GM18505 (cell line): Measurements from ENCODE around the gene ARSD.
"Not testable (repeated sequence)": the region's sequence is repeated elsewhere in the genome, so short reads cannot be mapped to it uniquely, and the experiment has no call there.

Source experiments
- ATAC-seq: cut with Tn5 transposase; IDR thresholded peaks from one replicate; pipeline ENCODE4 v1.9.1; 2021; ENCODE audit not compliant: unreplicated experiment
- POLR2A ChIP-seq: IDR thresholded peaks from 4 replicates; pipeline ENCODE4 v1.6.1; 2011; ENCODE audit warnings: borderline replicate concordance; ENCODE audit not compliant: insufficient read depth, insufficient read length; ENCODE audit errors: extremely low read depth

Gene ARSD

DNA sequence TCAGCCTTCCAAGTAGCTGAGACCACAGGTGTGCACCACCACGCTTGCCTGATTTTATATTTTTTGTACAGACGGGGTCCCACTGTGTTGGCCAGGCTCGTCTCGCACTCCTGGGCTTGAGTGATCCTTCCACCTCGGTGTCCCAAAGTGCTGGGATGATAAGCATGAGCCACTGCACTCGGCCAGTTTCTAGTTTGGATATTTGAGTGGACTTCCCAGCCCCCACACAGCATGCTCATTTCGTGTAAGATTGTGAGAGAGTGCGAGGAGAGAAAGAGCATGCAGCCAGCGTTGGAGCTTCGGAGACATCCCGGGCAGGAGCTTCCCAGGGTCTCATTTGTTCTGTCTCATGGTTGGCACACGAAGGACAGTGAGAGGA, 31.8 kb downstream of the ARSD start:
- no peak for ATAC-seq
- TF ChIP-seq POLR2A = no peak

DNA sequence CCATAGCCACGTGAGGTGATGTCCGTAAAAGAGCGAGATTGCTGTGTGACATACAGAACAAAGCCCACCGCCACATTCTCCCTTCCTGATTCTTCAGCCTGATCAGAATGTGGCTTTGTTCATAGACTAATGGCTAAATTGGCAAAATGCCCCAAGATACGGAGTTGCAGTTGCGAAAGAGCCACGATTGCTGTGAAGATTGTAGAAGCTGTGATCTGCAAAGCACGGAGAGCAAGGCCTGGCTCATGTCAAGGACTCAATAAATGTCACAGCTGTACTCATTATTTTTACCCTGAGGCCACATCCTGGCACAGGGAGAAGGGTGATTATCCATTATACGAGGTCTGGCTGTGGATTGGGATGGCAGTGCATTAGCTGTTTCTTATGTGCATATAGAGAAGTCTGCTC, 34.2 kb downstream of the ARSD start:
- TF ChIP-seq POLR2A = no peak
- ATAC-seq = no peak

DNA sequence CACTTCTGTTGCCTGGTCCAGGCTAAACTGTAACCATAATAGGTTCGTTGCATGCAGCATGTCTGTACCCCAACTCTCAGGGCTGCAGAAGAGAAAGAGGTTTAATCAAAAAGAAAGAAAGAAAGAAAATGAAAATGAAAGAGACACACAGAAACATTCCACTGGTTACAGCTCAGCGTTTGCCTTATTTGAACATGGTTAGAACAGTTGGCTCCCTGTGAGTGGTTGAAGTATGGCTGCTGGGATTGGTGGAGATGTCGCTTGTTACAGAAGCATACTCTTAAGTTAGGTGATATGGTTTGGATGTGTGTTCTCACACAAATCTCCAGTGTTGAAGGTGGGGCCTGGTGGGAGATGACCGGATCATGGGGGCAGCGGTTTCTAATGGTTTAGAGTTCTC, 36.3 kb downstream of the ARSD start:
- TF ChIP-seq POLR2A = no peak
- no peak for ATAC-seq

DNA sequence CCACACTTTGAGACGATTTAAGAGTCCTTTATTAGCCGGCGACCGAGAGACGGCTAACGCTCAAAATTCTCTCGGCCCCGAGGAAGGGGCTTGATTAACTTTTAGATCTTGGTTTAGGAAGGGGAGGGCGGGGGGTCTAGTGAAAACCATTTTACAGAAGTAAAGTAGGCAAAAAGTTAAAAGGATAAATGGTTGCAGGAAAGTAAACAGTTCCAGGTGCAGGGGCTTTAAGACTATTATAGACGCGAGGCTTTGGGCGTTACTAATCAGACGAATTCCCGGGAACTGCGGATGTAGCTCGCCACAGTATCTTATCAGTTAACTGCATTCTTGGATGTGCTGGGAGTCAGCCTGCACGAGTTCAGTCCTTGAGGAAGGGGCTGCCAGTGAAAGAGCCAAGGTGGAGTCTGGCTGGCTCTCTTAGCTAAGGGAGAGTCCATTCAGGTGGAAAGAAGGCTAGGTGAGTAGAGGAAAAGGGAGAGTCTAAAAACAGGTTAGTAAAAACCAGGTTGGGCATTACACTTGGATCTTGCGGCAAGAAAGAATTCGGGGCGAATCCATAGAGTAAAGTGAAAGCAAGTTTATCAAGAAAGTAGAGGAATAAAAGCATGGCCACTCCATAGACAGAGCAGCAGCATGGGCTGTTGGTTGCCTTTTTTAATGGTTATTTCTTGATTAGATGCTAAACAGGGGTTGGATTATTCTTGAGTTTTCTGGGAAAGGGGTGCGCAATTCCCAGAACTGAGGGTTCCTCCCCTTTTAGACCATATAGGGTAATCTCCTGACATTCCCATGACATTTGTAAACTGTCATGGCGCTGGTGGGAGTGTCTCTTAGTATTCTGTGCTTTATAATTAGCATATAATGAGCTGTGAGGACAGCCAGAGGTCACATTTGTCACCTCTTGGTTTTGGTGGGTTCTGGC, 38.3 kb downstream of the ARSD start:
- not testable (repeated sequence) for ATAC-seq

DNA sequence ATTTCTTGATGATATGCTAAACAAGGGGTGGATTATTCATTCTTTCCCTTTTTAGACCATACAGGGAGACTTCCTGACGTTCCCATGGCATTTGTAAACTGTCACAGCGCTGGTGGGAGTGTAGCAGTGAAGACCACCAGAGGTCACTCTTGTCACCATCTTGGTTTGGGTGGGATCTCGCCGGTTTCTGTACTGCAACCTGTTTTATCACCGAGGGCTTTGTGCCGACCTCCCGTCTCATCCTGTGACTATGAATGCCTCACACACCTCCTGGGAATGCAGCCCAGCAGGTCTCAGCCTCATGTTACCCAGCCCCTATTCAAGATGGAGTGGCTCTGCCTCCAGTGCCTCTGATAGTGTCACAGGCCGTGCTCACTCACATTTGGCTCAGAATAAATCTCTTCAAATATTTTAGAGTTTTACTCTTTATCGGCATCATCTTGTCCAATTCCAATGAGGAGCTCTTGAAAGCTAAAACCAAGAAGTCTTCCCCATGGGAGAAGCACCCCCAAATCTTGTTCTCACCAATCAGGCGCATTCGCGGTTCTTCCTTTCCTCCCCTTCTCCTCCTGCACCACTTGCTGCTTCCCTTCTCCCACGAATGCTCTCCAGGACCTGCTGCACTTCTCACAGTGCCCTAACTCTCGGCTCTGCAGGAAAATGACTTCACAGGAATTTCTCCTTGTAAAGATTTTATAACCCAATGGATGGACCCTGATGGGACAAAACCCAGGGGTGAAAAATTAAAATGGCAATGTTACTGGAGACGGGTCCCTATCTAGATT, 39.2 kb downstream of the ARSD start:
- not testable (repeated sequence) for ATAC-seq

DNA sequence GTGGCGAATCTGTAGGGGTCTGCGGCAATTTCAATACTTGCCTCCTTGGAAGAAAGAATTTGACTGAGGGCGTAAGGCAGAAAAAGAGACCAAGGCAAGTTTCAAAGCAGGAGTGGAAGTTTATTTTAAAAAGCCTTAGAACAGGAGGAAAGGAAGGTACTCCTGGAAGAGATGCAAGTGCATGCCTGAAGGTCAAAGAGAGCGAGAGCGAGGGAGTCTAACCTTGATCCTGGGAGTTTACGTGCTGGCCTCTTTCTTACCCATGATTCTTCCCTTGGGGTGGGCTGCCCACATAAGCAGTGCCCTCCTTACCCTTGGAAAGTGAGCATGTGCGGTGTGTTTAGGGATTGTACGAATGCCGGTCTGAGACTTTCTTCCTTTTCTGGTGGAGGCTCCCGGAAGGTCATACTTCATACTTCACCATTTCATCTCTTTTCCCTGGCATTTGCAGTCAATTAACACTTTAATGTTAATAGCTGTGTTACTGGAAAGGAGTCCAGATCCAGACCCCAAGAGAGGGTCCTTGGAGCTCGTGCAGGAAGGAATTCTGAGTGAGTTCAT, 40.0 kb downstream of the ARSD start:
- no peak for ATAC-seq

DNA sequence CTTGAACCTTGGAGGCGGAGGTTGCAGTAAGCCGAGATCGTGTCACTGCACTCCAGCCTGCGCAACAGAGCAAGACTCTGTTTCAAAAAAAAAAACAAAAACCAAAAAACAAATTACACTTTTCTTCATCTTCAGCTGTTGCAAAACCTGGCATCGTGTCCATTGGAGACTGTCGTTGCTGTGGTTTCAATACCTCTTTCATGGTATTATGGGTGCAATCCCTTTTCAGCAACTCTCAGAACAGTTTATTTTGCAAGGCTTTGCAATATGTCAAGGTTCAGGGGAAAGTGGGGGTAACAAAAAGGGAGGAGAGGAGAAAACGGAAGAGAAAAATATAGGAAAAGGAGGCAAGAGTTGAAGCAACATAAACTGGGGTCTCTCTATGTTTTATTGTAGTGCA, 40.8 kb downstream of the ARSD start:
- no peak for TF ChIP-seq POLR2A
- no peak for ATAC-seq

More for the DNA sequence above, 40.0 kb downstream of the ARSD start:
- no peak for TF ChIP-seq POLR2A

DNA sequence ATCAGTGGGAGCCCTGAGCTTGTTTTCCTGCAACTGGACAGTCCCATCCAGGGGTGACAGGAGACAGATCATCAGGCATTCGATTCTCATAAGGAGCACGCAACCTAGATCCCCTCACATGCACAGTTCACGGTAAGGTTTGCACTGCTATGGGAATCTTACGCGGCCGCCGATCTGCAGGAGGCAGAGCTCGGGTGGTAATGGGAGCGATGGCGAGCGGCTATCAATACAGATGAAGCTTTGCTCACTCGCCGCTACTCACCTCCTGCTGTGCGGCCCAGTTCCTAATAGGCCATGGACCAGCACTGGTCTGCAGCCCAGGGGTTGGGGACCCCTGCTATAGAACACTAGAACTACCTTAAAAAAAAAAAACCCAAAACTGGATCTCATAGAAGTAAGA, 45.4 kb downstream of the ARSD start:
- no peak for TF ChIP-seq POLR2A
- no peak for ATAC-seq

DNA sequence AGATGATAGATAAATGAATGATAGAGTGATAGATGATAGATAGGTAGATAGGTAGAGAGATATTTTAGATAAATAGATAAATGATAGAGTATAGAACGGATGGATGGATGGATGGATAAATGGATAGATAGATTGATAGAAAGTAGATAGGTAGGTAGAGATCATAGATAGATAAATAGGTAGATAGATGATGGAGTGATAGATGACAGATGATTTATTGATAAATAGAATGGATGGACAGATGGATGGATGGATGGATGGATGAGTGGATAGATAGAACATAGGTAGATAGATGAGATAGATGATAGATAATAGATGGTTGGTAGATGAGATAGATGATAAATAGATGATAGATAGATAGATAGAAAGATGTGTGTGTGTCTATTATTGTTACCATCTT, 49.5 kb downstream of the ARSD start:
- ATAC-seq = no peak
- no peak for TF ChIP-seq POLR2A

DNA sequence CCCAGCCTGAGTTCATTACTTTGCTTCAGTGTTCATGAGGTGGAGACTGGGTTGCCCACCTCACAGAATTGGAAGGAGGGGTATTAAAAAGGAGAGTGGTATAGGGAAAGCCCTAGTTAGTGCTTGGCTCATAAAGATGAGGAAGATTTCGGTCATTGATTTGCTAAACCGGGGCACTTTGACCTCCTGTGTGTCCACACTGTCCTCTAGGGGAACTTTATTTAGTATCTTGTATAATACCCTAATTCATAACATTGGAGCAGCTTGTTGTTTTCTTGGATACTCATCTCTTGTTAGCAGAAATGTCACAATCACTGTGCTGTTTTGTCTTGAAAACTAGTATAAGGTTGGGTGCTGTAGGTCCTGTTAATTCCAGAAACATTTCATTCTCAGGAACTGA, 50.6 kb downstream of the ARSD start:
- no peak for ATAC-seq
- TF ChIP-seq POLR2A = no peak

DNA sequence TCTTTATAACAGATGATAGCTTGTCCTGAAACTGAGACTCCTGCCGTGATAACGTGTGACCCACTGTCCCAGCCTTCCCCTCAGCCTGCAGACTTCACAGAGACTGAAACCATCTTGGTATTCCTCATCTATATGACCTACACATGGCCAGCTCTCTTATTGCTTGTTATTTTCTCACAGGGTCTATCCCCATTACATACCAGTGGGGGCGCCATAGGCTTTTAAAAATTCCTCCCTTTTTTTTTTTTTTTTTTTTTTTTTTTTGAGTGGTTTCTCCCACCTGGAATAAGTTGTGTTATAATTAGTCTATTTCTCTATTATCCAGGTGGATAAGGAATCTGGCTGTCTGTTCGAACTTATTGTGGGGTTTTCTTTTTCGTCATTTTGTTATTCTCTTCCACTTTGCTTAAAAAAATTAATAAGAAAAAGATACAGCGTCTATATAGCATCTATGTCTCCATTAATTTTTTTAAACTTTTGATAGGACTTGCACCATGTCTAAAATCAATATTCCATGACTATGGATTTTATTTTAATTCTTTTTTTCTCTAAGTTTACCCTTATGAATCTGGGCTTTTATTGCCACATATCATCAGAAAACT, 53.2 kb downstream of the ARSD start:
- no peak for TF ChIP-seq POLR2A

DNA sequence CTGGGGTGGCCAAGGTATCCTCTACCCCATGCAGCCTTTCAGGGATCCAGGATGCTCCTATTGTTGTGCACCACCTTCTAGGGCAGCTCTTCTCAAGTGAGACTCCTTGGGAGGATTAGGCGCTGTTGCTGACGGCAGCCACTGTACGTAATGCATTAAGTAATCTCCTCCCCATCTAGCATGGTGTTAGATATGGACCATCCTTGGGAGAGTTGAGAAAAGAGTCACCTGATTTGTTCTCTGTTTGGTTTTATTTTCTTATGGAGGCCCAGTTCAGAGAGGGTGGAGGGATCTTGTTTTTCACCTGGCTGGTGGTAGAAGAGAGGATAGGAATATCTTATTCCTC, 54.0 kb downstream of the ARSD start:
- ATAC-seq = no peak
- TF ChIP-seq POLR2A = no peak

More for the DNA sequence above, 53.2 kb downstream of the ARSD start:
- ATAC-seq = no peak

DNA sequence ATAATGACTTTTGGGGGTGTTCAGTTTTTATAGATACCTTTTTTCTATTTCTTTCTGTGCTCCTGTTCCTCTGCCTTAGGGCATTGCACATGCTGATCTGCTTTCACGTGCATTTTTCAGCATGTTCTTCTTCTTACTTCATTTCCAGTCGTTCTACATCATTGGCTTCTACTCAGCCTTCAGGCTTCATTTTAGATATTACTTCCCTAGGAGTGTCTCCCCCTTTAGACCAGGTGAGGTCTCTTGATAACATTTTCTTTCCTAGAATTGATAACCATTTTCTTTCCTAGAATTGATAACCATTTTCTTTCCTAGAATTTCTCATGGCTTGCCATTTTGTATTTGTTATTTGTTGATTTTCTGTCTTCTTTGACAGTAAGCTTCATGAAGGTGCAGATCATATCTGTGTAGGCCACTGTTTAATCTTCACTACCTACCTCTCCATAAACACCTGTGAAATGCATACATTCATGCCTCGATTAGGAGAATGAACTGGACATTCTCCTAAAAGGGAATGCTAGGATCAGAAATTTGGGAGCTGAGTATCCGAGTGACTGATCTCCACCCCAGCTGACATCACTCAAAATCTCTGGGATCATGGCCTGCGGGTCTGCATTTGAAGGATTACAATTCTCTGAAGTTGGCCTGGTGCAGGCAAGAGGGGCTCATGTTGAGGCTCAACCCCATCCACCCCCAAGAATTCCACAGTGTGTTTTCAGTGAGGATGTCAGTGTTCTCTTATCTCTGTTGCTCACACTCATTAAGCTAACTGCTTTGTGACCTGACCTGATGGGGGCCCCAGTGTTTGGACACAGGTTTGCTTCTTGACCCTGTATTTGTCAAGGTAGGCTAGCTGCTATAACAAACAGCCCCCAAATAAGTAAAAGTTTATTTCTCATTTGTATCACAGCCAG, 54.7 kb downstream of the ARSD start:
- ATAC-seq = no peak

DNA sequence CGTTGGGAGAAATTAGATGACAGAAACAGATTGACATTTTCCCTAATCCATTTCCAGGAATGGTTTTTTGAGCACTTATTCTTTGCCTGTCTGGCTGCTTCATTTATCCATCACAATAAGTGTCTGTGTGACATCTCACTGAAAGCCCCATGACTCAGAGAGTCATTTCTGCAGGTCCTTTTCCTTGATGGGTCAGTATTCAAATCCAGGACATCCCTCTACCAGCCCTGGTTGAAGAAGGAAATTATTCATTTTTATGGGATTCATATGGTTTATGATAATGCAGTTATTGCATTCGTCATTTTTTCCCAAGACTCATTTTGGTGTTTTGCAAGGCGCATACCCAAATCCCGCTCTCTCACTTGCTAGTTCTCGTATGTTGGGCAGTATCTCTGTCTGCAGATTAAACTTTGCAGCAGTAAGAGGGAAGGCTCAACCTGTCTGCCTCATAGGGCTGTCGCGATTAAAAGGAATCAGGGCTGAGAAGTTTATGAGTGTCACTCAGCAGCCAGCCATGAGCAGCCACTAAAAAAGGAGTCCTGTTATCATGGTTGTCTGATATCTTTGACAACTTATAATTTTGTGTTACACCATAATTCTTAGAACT, 56.4 kb downstream of the ARSD start:
- no peak for TF ChIP-seq POLR2A
- no peak for ATAC-seq

More for the DNA sequence above, 54.7 kb downstream of the ARSD start:
- no peak for TF ChIP-seq POLR2A
